Effector memory CD8-positive, alpha-beta T cell (primary cell): ENCODE data around the gene BLZF1.
"Not testable (repeated sequence)": the region's sequence is repeated elsewhere in the genome, so short reads cannot be mapped to it uniquely, and the experiment has no call there.

Source experiments
- ATAC-seq: fragments of 150-1000 bp; cut with Tn5 transposase; replicated peaks from 2 replicates; pipeline ENCODE4 v1.10.0; 2021; ENCODE audit warnings: mild to moderate bottlenecking, moderate library complexity
- DNase-seq, 3 experiments: peaks; one replicate each; pipeline ENCODE4 v3.0.0; 2021
- H3K27ac Mint-ChIP-seq, 2 donors: one replicate each; pipeline ENCODE4 v1.8.0; 2022; ENCODE audit warnings: mild to moderate bottlenecking in 2 of 2, mixed read lengths in 2 of 2, moderate library complexity in 2 of 2
- H3K27me3 Mint-ChIP-seq, 2 donors: one replicate each; pipeline ENCODE4 v1.8.0; 2022; ENCODE audit warnings: mixed read lengths in 2 of 2
- H3K36me3 Mint-ChIP-seq: one replicate; pipeline ENCODE4 v1.8.0; 2022; ENCODE audit warnings: mild to moderate bottlenecking, moderate library complexity, mixed read lengths; ENCODE audit not compliant: insufficient read depth
- H3K4me1 Mint-ChIP-seq, 2 donors: one replicate each; pipeline ENCODE4 v1.8.0; 2022; ENCODE audit warnings: low read depth in 2 of 2, mixed read lengths in 2 of 2
- H3K4me3 Mint-ChIP-seq, 2 donors: one replicate each; pipeline ENCODE4 v1.8.0; 2022; ENCODE audit warnings: mild to moderate bottlenecking in 2 of 2, mixed read lengths in 2 of 2, moderate library complexity in 2 of 2
- H3K9me3 Mint-ChIP-seq, 2 donors: one replicate each; pipeline ENCODE4 v1.8.0; 2022; ENCODE audit warnings: mixed read lengths in 2 of 2

Gene BLZF1

GRCh38 chr1:169339773-169340172, 28.2 kb upstream of the BLZF1 start:
- Mint-ChIP-seq H3K36me3 (no peaks in the 10 kb centered on the region), H3K27me3 (no peaks in the 10 kb centered on the region), H3K4me3 (no peak overlapping the region), H3K27ac (no peak overlapping the region), H3K9me3 (peaks cover 0 to 1% of the 10 kb centered on the region in 2 donors), H3K4me1 (peaks cover 0 to 8% of the 10 kb centered on the region in 2 donors)
- ATAC-seq (no peak), DNase-seq (no peak)

DNA sequence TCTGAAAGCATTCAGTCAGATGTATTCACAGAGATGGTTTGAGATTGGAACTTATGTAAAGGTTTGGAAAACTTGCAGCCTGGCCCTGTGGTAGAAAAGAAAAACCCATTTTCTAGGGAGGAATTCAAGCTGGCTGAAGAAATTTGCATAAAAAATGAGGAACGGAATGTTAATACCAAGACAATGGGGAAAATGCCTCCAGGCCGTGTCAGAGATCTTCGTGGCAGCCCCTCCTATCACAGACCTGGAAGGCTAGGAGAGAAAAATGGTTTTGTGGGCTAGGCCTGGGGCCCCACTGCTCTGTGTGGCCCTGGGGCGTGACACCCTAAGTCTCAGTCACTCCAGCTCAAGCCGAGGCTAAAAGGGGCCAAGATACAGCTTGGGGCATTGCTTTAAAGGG, 27.1 kb upstream of the BLZF1 start:
- DNase-seq (no peak), ATAC-seq (no peak)
- Mint-ChIP-seq H3K4me3 (no peak overlapping the region), H3K27ac (no peak overlapping the region), H3K9me3 (no peaks in the 10 kb centered on the region), H3K27me3 (no peaks in the 10 kb centered on the region), H3K36me3 (no peaks in the 10 kb centered on the region), H3K4me1 (peaks cover 0 to 8% of the 10 kb centered on the region in 2 donors)

- H3K36me3 Mint-ChIP-seq, H3K9me3 Mint-ChIP-seq, H3K27ac Mint-ChIP-seq, ATAC-seq, H3K27me3 Mint-ChIP-seq, DNase-seq, H3K4me3 Mint-ChIP-seq, H3K4me1 Mint-ChIP-seq: not testable (repeated sequence)
Observed at GRCh38 chr1:169342096-169342495, 25.9 kb upstream of the BLZF1 start.

GRCh38 chr1:169345511-169345910, 22.5 kb upstream of the BLZF1 start:
- Mint-ChIP-seq H3K9me3 (no peaks in the 10 kb centered on the region), H3K27ac (peak overlapping the region in 1 of 2 donors; percentile 53), H3K27me3 (no peaks in the 10 kb centered on the region), H3K4me1 (peaks cover 0 to 4% of the 10 kb centered on the region in 2 donors), H3K36me3 (no peaks in the 10 kb centered on the region), H3K4me3 (no peak overlapping the region)
- DNase-seq: no peak
- ATAC-seq: no peak

- Mint-ChIP-seq H3K27me3 (no peaks in the 10 kb centered on the region), H3K4me1 (no peaks in the 10 kb centered on the region), H3K9me3 (no peaks in the 10 kb centered on the region), H3K4me3 (no peak overlapping the region), H3K36me3 (no peaks in the 10 kb centered on the region), H3K27ac (peak overlapping the region in 1 of 2 donors; percentile 12)
- ATAC-seq (no peak), DNase-seq (no peak)
Observed at GRCh38 chr1:169346036-169346589, 21.9 kb upstream of the BLZF1 start.

DNA sequence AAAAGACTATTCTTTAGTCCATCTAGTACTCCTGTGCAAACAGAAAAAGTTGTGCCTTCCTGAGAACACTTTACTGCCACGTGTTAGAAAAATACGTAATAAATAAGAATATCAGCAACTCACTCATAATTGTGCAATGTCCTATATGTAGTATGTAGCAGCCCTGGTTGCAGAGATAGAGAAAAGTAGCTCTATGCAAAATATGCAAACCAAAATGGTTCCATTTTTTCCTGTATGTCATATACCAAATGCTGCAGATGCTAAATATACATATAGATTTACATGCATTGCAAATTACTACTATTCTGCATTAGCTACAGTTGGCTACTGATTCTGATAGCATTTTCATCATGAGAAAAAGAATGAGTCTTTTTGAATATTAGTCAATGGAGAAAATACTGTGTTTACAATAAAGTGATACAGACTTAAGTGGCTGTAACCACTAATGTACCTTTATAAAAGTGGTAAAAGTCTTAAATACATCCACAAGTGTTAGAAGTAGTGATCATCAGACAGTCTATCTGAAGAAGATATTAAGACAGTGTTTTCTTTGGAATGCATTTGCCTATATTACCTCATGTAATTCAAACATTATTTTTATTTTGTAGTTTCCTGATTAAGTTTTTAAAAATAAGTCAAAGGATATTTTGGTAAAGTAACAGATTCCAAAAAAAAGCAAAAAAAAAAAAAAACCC, 20.2 kb upstream of the BLZF1 start:
- Mint-ChIP-seq H3K27me3 (no peaks in the 10 kb centered on the region), H3K27ac (no peak overlapping the region), H3K9me3 (no peaks in the 10 kb centered on the region), H3K36me3 (no peaks in the 10 kb centered on the region), H3K4me1 (no peaks in the 10 kb centered on the region), H3K4me3 (no peak overlapping the region)
- DNase-seq (no peak), ATAC-seq (no peak)

GRCh38 chr1:169348383-169349036, 19.5 kb upstream of the BLZF1 start:
- Mint-ChIP-seq H3K9me3 (no peaks in the 10 kb centered on the region), H3K4me1 (no peaks in the 10 kb centered on the region), H3K27ac (no peak overlapping the region), H3K4me3 (no peak overlapping the region), H3K36me3 (no peaks in the 10 kb centered on the region), H3K27me3 (no peaks in the 10 kb centered on the region)
- DNase-seq (peak; percentile 29 to 35 (median 34)), ATAC-seq (peak; percentile 58)

DNA sequence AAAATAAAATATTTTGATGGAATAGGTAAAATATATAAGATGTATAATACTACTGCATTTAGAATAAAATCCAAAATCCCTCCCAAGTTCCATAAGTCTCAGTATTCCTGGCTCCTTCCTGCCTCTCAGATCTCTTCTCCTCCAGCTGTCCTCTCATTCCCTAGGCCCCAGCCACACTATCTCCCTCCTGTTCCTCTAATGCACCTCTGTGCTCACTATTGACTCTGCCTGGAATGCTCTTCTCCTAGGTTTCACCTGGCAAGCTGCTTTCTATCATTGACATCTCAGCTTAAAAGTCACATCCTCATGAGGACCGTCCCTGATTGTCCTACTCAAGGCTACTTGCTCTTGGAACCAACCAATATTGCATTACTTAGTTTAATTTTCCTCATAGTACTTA, 7.6 kb upstream of the BLZF1 start:
- no peaks in the 10 kb centered on the region for H3K9me3 Mint-ChIP-seq
- peaks cover 11 to 21% of the 10 kb centered on the region in 2 donors for H3K4me1 Mint-ChIP-seq
- no peak overlapping the region for H3K4me3 Mint-ChIP-seq
- no peak for DNase-seq
- H3K36me3 Mint-ChIP-seq: no peaks in the 10 kb centered on the region
- ATAC-seq: no peak
- H3K27ac Mint-ChIP-seq: no peak overlapping the region
- H3K27me3 Mint-ChIP-seq: no peaks in the 10 kb centered on the region

- Mint-ChIP-seq H3K4me3 (no peak overlapping the region), H3K36me3 (no peaks in the 10 kb centered on the region), H3K4me1 (peaks cover 10 to 21% of the 10 kb centered on the region in 2 donors), H3K27ac (no peak overlapping the region), H3K9me3 (no peaks in the 10 kb centered on the region), H3K27me3 (no peaks in the 10 kb centered on the region)
- ATAC-seq (no peak), DNase-seq (no peak)
Observed at GRCh38 chr1:169361281-169361680, 6.7 kb upstream of the BLZF1 start.

DNA sequence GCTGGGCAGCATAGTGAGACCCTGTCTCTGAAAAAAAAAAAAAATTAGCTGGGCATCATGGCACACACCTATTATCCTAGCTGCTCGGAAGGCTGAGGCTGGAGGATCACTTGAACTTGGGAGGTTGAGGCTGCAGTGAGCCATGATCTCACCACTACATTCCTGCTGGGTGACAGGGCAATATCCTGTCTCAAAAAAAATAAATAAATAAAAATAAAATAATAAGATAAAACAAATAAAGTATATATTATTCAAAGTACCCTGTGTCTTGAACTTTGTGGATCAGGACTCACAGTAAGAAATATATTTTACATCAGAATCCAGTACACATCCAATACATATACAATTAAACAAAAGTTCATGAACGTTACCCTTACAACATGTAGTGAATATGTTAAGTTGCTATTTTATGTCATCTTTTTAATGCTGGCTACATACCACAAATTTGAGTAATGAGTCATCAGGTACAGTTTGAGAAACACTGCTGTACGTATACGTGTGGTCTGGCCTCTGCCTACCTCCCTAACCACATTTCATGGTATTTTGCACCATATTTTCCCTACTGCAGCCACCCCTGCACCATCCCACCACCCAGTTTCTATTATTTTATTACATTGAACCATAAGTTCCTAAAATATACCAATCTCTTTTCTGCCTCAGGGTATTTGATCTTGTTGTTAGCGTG, 4.8 kb upstream of the BLZF1 start:
- Mint-ChIP-seq H3K27me3 (no peaks in the 10 kb centered on the region), H3K4me1 (peaks cover 9 to 21% of the 10 kb centered on the region in 2 donors), H3K27ac (peak overlapping the region; percentile 44 to 77), H3K36me3 (no peaks in the 10 kb centered on the region), H3K4me3 (peak overlapping the region in 1 of 2 donors; percentile 28), H3K9me3 (no peaks in the 10 kb centered on the region)
- no peak for DNase-seq
- ATAC-seq: peak; percentile 6

DNA sequence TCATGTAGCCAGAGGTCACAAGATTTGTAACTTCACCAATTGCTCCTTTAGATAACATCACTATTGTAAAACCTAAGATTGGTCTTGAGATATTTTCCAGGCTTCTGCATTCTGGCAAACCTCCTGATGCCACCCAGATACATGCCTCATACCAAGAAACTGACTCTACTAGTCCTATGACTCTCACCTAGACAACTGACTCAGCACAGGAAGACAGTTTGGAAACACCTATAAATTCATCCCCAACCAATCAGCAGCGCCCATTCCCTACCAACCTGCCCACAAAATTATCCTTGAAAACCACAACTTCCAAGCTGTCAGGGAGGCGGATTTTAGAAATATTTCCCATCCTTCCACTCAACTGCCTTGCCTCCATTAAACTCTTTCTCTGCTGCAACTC, 3.0 kb upstream of the BLZF1 start:
- peaks cover 9 to 21% of the 10 kb centered on the region in 2 donors for H3K4me1 Mint-ChIP-seq
- DNase-seq (no peak), ATAC-seq (no peak)
- H3K9me3 Mint-ChIP-seq: no peaks in the 10 kb centered on the region
- H3K4me3 Mint-ChIP-seq: no peak overlapping the region
- no peak overlapping the region for H3K27ac Mint-ChIP-seq
- H3K27me3 Mint-ChIP-seq: no peaks in the 10 kb centered on the region
- peaks cover 2% of the 10 kb centered on the region for H3K36me3 Mint-ChIP-seq

- DNase-seq: peak in 1 of 3 experiments; percentile 1
- Mint-ChIP-seq H3K27me3 (no peaks in the 10 kb centered on the region), H3K27ac (no peak overlapping the region), H3K4me1 (peaks cover 11 to 27% of the 10 kb centered on the region in 2 donors), H3K9me3 (no peaks in the 10 kb centered on the region), H3K4me3 (no peak overlapping the region), H3K36me3 (peaks cover 5% of the 10 kb centered on the region)
- no peak for ATAC-seq
Observed at GRCh38 chr1:169367096-169367685, 804 bp upstream of the BLZF1 start.

- H3K4me1 Mint-ChIP-seq: peaks cover 10 to 17% of the 10 kb centered on the region in 2 donors
- H3K27ac Mint-ChIP-seq: no peak overlapping the region
- no peak for ATAC-seq
- H3K36me3 Mint-ChIP-seq: peaks cover 10% of the 10 kb centered on the region
- H3K9me3 Mint-ChIP-seq: no peaks in the 10 kb centered on the region
- no peaks in the 10 kb centered on the region for H3K27me3 Mint-ChIP-seq
- DNase-seq: peak; percentile 13 to 20 (median 17)
- H3K4me3 Mint-ChIP-seq: no peak overlapping the region
Observed at GRCh38 chr1:169368406-169368769, 393 bp downstream of the BLZF1 start.
